Stimulated activated CD4-positive, alpha-beta T cell treated with anti-CD3 and anti-CD28 coated beads, Interleukin-15, amount 100 ng/mL, for 24 hours (primary cell): ENCODE results near the gene HRH4.
A peak's percentile ranks its signal among the peaks of the same experiment; 100 is the strongest.

ENCODE experiments used
- DNase-seq: peaks from one replicate; pipeline ENCODE4 v3.0.0-alpha.2; 2020

Gene HRH4

GRCh38 chr18:24514439-24514838, 54.0 kb downstream of the HRH4 start:
- peak; percentile 11 for DNase-seq

GRCh38 chr18:24515721-24516120, 55.3 kb downstream of the HRH4 start:
- no peak for DNase-seq

GRCh38 chr18:24516261-24516660, 55.8 kb downstream of the HRH4 start:
- no peak for DNase-seq

- no peak for DNase-seq
These were observed 57.1 kb downstream of the HRH4 start for GRCh38 chr18:24517554-24517953.

- DNase-seq = no peak
These were observed 58.2 kb downstream of the HRH4 start for GRCh38 chr18:24518596-24518995.
